Stomach (tissue), 9 donors: ENCODE results near the gene KRT81. TPM values are rescaled to one million over a fixed set of nuclear protein-coding genes. Genes with fewer than 3 reads are reported as not detected.

Source experiments
- DNase-seq, 2 donors: peaks; one replicate each; pipeline versions ENCODE4 v3.0.0 to v3.0.0-alpha.2; 2013 to 2019
- H3K27ac ChIP-seq, 5 donors: fragments of 200-600 bp in 4 of 5; sonication (generic) in 4 of 5; one replicate each; pipeline ENCODE4 v1.5.1; 2013 to 2019; ENCODE audit warnings: mild to moderate bottlenecking in 1 of 5, moderate library complexity in 1 of 5
- H3K27me3 ChIP-seq, 3 donors: fragments of 200-600 bp; sonication (generic); one replicate each; pipeline ENCODE4 v1.5.1; 2017 to 2019; ENCODE audit warnings: mixed run types in 1 of 3
- H3K36me3 ChIP-seq, 4 donors: fragments of 200-600 bp; sonication (generic); 1 replicate in 3 of 4; 2 replicates in 1 of 4; pipeline ENCODE4 v1.5.1; 2016 to 2019
- H3K4me1 ChIP-seq, 4 donors: fragments of 200-600 bp; sonication (generic); one replicate each; pipeline ENCODE4 v1.5.1; 2016 to 2019
- H3K4me3 ChIP-seq, 4 donors: fragments of 200-600 bp; sonication (generic) in 3 of 4; one replicate each; pipeline ENCODE4 v1.5.1; 2016 to 2019; ENCODE audit warnings: mild to moderate bottlenecking in 1 of 4
- H3K9me3 ChIP-seq, 4 donors: fragments of 200-600 bp; sonication (generic); one replicate each; pipeline ENCODE4 v1.5.1; 2016 to 2019
- CTCF ChIP-seq, 7 experiments: fragments of 450-650 bp in 4 of 7; fragments of 200-600 bp in 3 of 7; sonication (generic) in 3 of 7; IDR thresholded peaks; one replicate each; pipeline ENCODE4 v1.5.1; 2016 to 2019; ENCODE audit warnings: antibody characterized with exemption in 7 of 7, control low read depth in 2 of 7, mild to moderate bottlenecking in 1 of 7
- EP300 ChIP-seq: sonication (generic); formaldehyde crosslinking; IDR thresholded peaks from one replicate; pipeline ENCODE4 v1.6.1; 2017; ENCODE audit warnings: antibody characterized with exemption
- POLR2A ChIP-seq, 4 donors: fragments of 450-650 bp; IDR thresholded peaks; one replicate each; pipeline ENCODE4 v1.6.1; 2016; ENCODE audit warnings: antibody characterized with exemption in 4 of 4, control low read depth in 2 of 4, mild to moderate bottlenecking in 1 of 4, moderate library complexity in 1 of 4
- POLR2AphosphoS5 ChIP-seq, 3 donors: sonication (generic); formaldehyde crosslinking; IDR thresholded peaks; one replicate each; pipeline ENCODE4 v1.6.1; 2016; ENCODE audit warnings: antibody characterized with exemption in 3 of 3
- WGBS, 5 donors: extraction: QIAGEN DNeasy Blood & Tissue Kit in 3 of 5; methylation state at CpG; one replicate each; pipeline versions ENCODE4 v1.1.5 to v1.1.7; 2013 to 2018; 5-methylcytosine and 5-hydroxymethylcytosine counted together
- intact Hi-C: fragments of 100-400 bp; cut with DNase I; formaldehyde crosslinking; loops from one replicate; pipeline ENCODE4 v1.15.1; 2023; ENCODE audit warnings: low total_unique reads
- polyA plus RNA-seq, 3 donors: library from polyadenylated mRNA; stranded (reverse); fragments of 200-250 nt; gene quantifications; one replicate each; pipeline ENCODE4 v1.2.3, GENCODE V29; 2013
- total RNA-seq, 5 donors: library from RNA; depleted of rRNA; stranded (reverse); fragments of >200 nt; gene quantifications; one replicate each; pipeline versions ENCODE4 v1.1.0 to v1.2.3, GENCODE V29; 2014 to 2016
- donor health status: healthy with polysubstance abuse.
- donor health status: Bipolar disorder and iron deficiency.
- donor health status: healthy.

Gene KRT81
- total and polyA plus RNA-seq, 8 donors = 0.15 TPM; not detected in 7

GRCh38 chr12:52238916-52239646 lies 52.3 kb downstream of the KRT81 start:
- Histone ChIP-seq H3K36me3 (no peaks in the 10 kb centered on the region), H3K4me3 (no peak overlapping the region), H3K27me3 (peaks cover 0 to 4% (median 0%) of the 10 kb centered on the region in 3 donors), H3K9me3 (no peaks in the 10 kb centered on the region), H3K4me1 (peaks cover 12 to 29% (median 24%) of the 10 kb centered on the region in 4 donors), H3K27ac (no peak overlapping the region)
- intact Hi-C loops = no loop called here
- WGBS, 5 donors = 78 to 86% (median 84%) methylated on average over 7 of the region's 7 CpGs
- TF ChIP-seq POLR2AphosphoS5 (IDR thresholded peaks at IDR 0.05) (no peak), EP300 (no peak), CTCF (IDR thresholded peaks at IDR 0.05) (no peak), POLR2A (IDR thresholded peaks at IDR 0.05) (no peak)
- DNase-seq = no peak

- 86 to 91% (median 89%) methylated on average over 4 of the region's 4 CpGs for WGBS, 5 donors
- H3K27ac ChIP-seq = no peak overlapping the region
- H3K9me3 ChIP-seq = no peaks in the 10 kb centered on the region
- intact Hi-C loops = no loop called here
- no peak for TF ChIP-seq EP300
- no peak for TF ChIP-seq CTCF (IDR thresholded peaks at IDR 0.05)
- no peak for TF ChIP-seq POLR2AphosphoS5 (IDR thresholded peaks at IDR 0.05)
- TF ChIP-seq POLR2A (IDR thresholded peaks at IDR 0.05) = no peak
- no peaks in the 10 kb centered on the region for H3K36me3 ChIP-seq
- no peak overlapping the region for H3K4me3 ChIP-seq
- DNase-seq = no peak
- peaks cover 0 to 12% (median 7%) of the 10 kb centered on the region in 3 donors for H3K27me3 ChIP-seq
- H3K4me1 ChIP-seq = peaks cover 9 to 28% (median 22%) of the 10 kb centered on the region in 4 donors
Measured at GRCh38 chr12:52238207-52238840, 53.0 kb downstream of the KRT81 start.

- H3K27ac ChIP-seq = peak overlapping the region in 3 of 5 donors; percentile 57 to 71 (median 70)
- intact Hi-C loops = no loop called here
- no peak overlapping the region for H3K4me3 ChIP-seq
- H3K4me1 ChIP-seq = peaks cover 17 to 40% (median 33%) of the 10 kb centered on the region in 4 donors
- WGBS, 5 donors = 70 to 94% (median 72%) methylated on average over 3 of the region's 3 CpGs
- H3K9me3 ChIP-seq = no peaks in the 10 kb centered on the region
- DNase-seq = no peak
- no peak for TF ChIP-seq EP300
- peaks cover 0 to 30% (median 20%) of the 10 kb centered on the region in 3 donors for H3K27me3 ChIP-seq
- H3K36me3 ChIP-seq = no peaks in the 10 kb centered on the region
Measured at GRCh38 chr12:52236386-52237050, 54.8 kb downstream of the KRT81 start.

Other genes with a start within 250 kb of the KRT81 start
- 100 to 1,000 TPM in 3 of 5 donors, 10 to 100 TPM in 2; 29.4 to 384 (median 230) TPM for gene NR4A1, start 240.1 kb downstream of the KRT81 start, total RNA-seq
- 10 to 100 TPM; 41.3 to 65.5 (median 55.0) TPM for gene NR4A1, start 240.1 kb downstream of the KRT81 start, polyA plus RNA-seq
- 100 to 1,000 TPM in 1 of 5 donors, 10 to 100 TPM in 3, 1 to 10 TPM in 1; 7.6 to 105 (median 36.5) TPM for gene ATG101, start 221.6 kb downstream of the KRT81 start, total RNA-seq
- 10 to 100 TPM; 36.8 to 80.3 (median 67.1) TPM for gene ATG101, start 221.6 kb downstream of the KRT81 start, polyA plus RNA-seq
- 10 to 100 TPM in 1 of 5 donors, 1 to 10 TPM in 3, not detected in 1; 1.1 to 21.6 (median 6.8) TPM for gene SMIM41, start 211.8 kb downstream of the KRT81 start, total RNA-seq
- gene SMIM41, start 211.8 kb downstream of the KRT81 start, polyA plus RNA-seq = 10 to 100 TPM in 1 of 3 donors, 1 to 10 TPM in 2; 1.5 to 11.8 (median 6.5) TPM
- under 1 TPM in 3 of 5 donors, not detected in 2; 0.29 to 0.45 (median 0.37) TPM for gene KRT80, start 99.5 kb downstream of the KRT81 start, total RNA-seq
- 1 to 10 TPM in 2 of 3 donors, not detected in 1; 3.1 to 3.7 TPM for gene KRT80, start 99.5 kb downstream of the KRT81 start, polyA plus RNA-seq
- gene KRT7, start 58.3 kb downstream of the KRT81 start, total RNA-seq = 100 to 1,000 TPM in 1 of 5 donors, 10 to 100 TPM in 2, not detected in 2; 47.0 to 186 (median 95.8) TPM
- gene KRT7, start 58.3 kb downstream of the KRT81 start, polyA plus RNA-seq = 100 to 1,000 TPM in 2 of 3 donors, 1 to 10 TPM in 1; 6.4 to 214 (median 138) TPM
- gene KRT86, start 16.9 kb downstream of the KRT81 start, total RNA-seq = not detected
- gene KRT86, start 16.9 kb downstream of the KRT81 start, polyA plus RNA-seq = not detected
- not detected for gene KRT83, start 29.9 kb upstream of the KRT81 start, total RNA-seq
- gene KRT83, start 29.9 kb upstream of the KRT81 start, polyA plus RNA-seq = not detected
- not detected for gene KRT85, start 75.9 kb upstream of the KRT81 start, total RNA-seq
- gene KRT85, start 75.9 kb upstream of the KRT81 start, polyA plus RNA-seq = not detected
- not detected for gene KRT84, start 94.1 kb upstream of the KRT81 start, total RNA-seq
- not detected for gene KRT84, start 94.1 kb upstream of the KRT81 start, polyA plus RNA-seq
- gene KRT82, start 114.8 kb upstream of the KRT81 start, total RNA-seq = not detected
- gene KRT82, start 114.8 kb upstream of the KRT81 start, polyA plus RNA-seq = not detected
- not detected for gene KRT75, start 142.8 kb upstream of the KRT81 start, total RNA-seq
- not detected for gene KRT75, start 142.8 kb upstream of the KRT81 start, polyA plus RNA-seq
- under 1 TPM in 1 of 5 donors, not detected in 4; 0.55 TPM for gene KRT6B, start 160.6 kb upstream of the KRT81 start, total RNA-seq
- gene KRT6B, start 160.6 kb upstream of the KRT81 start, polyA plus RNA-seq = 1 to 10 TPM in 1 of 3 donors, under 1 TPM in 1, not detected in 1; 0.46 to 9.2 TPM
- gene KRT6C, start 182.3 kb upstream of the KRT81 start, total RNA-seq = under 1 TPM in 1 of 5 donors, not detected in 4; 0.43 TPM
- gene KRT6C, start 182.3 kb upstream of the KRT81 start, polyA plus RNA-seq = 10 to 100 TPM in 1 of 3 donors, under 1 TPM in 1, not detected in 1; 0.31 to 12.4 TPM
- 10 to 100 TPM in 3 of 5 donors, under 1 TPM in 1, not detected in 1; 0.89 to 83.3 (median 34.3) TPM for gene KRT6A, start 201.7 kb upstream of the KRT81 start, total RNA-seq
- 100 to 1,000 TPM in 1 of 3 donors, 1 to 10 TPM in 2; 1.5 to 260 (median 9.8) TPM for gene KRT6A, start 201.7 kb upstream of the KRT81 start, polyA plus RNA-seq
- 1 to 10 TPM in 1 of 5 donors, under 1 TPM in 1, not detected in 3; 0.89 to 9.0 TPM for gene KRT5, start 228.9 kb upstream of the KRT81 start, total RNA-seq
- 1,000 to 10,000 TPM in 1 of 3 donors, 10 to 100 TPM in 1, not detected in 1; 10.2 to 2,165 TPM for gene KRT5, start 228.9 kb upstream of the KRT81 start, polyA plus RNA-seq